WTC11 (cell line): ENCODE measurements around the gene PER3.

Source experiments
- CREB1 ChIP-seq: sonication (generic); formaldehyde crosslinking; IDR thresholded peaks from 2 replicates; pipeline ENCODE4 v1.8.0; 2023; ENCODE audit warnings: mild to moderate bottlenecking, missing genetic modification reagents
- NR2C2 ChIP-seq: sonication (generic); formaldehyde crosslinking; IDR thresholded peaks from 2 replicates; pipeline ENCODE4 v1.8.0; 2022; ENCODE audit warnings: mild to moderate bottlenecking, missing genetic modification reagents
- NR3C1 ChIP-seq: sonication (generic); formaldehyde crosslinking; conservative IDR thresholded peaks from 2 replicates; pipeline ENCODE4 v1.8.1; 2023; ENCODE audit warnings: low read depth, mild to moderate bottlenecking, missing genetic modification reagents
- SP1 ChIP-seq: sonication (generic); formaldehyde crosslinking; conservative IDR thresholded peaks from 2 replicates; pipeline ENCODE4 v1.8.1; 2022; ENCODE audit warnings: missing genetic modification reagents
- ZNF263 ChIP-seq: sonication (generic); formaldehyde crosslinking; IDR thresholded peaks from 2 replicates; pipeline ENCODE4 v1.8.1; 2022; ENCODE audit warnings: low read depth, mild to moderate bottlenecking, moderate library complexity, missing genetic modification reagents
- ZNF423 ChIP-seq: fragments of 250-450 bp; sonication (Bioruptor Pico); IDR thresholded peaks from 2 replicates; pipeline ENCODE4 v2.1.2; 2022; ENCODE audit warnings: mild to moderate bottlenecking, moderate library complexity
- TF ChIP-seq, protein P1 (sequence below): fragments of 200-600 bp; IDR thresholded peaks from 2 replicates; pipeline ENCODE4 v1.8.0; 2022; ENCODE audit warnings: antibody characterized with exemption
- TF ChIP-seq, protein P2 (sequence below): sonication (generic); formaldehyde crosslinking; IDR thresholded peaks from 2 replicates; pipeline ENCODE4 v1.8.0; 2022; ENCODE audit warnings: missing genetic modification reagents
- TF ChIP-seq, protein P3 (sequence below): sonication (generic); formaldehyde crosslinking; IDR thresholded peaks from 2 replicates; pipeline ENCODE4 v1.8.0; 2022; ENCODE audit warnings: mild to moderate bottlenecking, missing genetic modification reagents
- TF ChIP-seq, protein P4 (sequence below): sonication (generic); formaldehyde crosslinking; IDR thresholded peaks from 2 replicates; pipeline ENCODE4 v1.8.0; 2022; ENCODE audit warnings: mild to moderate bottlenecking, missing genetic modification reagents
- TF ChIP-seq, protein P5 (sequence below): sonication (generic); formaldehyde crosslinking; IDR thresholded peaks from 2 replicates; pipeline ENCODE4 v1.8.1; 2023; ENCODE audit warnings: mild to moderate bottlenecking, missing genetic modification reagents

DNA sequence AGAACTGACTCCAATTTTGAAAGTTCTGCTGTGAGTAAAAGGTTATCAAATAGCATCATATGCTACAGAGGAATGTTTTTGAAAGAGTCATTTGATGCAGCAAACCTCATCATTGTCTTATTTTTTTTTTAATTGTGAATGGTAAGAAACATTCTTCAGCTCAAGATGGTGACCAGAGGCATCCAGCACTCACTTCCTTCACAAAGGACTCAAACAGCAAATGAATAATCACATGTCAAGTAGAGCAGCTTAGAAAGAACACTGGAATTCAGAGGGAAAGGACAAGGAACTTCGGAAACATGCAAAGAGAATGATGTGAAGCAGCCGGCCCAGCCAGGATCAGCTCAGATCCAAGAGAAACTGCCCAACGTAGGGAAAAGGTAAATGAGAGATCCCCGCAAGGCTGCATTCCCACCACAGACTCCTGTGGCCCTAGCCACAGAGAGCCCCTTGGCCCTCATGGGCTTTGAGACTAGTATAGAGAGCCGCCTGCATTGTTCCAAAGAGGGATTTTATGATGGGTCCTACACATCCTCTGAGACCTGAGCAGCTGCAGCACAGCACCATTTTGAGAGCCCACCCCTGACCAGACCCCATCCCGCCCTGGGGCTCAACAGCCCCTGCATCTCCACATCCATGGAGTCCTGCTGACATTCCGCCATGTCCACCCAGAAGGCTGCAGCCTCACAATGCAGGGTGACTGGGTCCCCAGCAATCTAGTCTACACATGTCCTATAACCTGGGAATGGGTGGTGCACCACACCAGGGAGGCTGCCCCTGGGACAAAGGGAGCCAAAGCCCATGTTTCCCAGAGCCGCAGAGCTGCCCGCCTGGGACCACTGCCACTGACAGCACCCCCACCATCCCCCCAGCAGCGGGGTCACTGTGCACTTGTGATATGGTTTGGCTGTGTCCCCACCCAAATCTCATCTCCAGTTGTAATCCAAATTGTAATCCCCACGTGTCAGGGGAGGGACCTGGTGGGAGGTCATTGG, 90.0 kb downstream of the PER3 start:
- TF ChIP-seq, protein P1, sequence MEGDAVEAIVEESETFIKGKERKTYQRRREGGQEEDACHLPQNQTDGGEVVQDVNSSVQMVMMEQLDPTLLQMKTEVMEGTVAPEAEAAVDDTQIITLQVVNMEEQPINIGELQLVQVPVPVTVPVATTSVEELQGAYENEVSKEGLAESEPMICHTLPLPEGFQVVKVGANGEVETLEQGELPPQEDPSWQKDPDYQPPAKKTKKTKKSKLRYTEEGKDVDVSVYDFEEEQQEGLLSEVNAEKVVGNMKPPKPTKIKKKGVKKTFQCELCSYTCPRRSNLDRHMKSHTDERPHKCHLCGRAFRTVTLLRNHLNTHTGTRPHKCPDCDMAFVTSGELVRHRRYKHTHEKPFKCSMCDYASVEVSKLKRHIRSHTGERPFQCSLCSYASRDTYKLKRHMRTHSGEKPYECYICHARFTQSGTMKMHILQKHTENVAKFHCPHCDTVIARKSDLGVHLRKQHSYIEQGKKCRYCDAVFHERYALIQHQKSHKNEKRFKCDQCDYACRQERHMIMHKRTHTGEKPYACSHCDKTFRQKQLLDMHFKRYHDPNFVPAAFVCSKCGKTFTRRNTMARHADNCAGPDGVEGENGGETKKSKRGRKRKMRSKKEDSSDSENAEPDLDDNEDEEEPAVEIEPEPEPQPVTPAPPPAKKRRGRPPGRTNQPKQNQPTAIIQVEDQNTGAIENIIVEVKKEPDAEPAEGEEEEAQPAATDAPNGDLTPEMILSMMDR = no peak
- TF ChIP-seq, protein P2, sequence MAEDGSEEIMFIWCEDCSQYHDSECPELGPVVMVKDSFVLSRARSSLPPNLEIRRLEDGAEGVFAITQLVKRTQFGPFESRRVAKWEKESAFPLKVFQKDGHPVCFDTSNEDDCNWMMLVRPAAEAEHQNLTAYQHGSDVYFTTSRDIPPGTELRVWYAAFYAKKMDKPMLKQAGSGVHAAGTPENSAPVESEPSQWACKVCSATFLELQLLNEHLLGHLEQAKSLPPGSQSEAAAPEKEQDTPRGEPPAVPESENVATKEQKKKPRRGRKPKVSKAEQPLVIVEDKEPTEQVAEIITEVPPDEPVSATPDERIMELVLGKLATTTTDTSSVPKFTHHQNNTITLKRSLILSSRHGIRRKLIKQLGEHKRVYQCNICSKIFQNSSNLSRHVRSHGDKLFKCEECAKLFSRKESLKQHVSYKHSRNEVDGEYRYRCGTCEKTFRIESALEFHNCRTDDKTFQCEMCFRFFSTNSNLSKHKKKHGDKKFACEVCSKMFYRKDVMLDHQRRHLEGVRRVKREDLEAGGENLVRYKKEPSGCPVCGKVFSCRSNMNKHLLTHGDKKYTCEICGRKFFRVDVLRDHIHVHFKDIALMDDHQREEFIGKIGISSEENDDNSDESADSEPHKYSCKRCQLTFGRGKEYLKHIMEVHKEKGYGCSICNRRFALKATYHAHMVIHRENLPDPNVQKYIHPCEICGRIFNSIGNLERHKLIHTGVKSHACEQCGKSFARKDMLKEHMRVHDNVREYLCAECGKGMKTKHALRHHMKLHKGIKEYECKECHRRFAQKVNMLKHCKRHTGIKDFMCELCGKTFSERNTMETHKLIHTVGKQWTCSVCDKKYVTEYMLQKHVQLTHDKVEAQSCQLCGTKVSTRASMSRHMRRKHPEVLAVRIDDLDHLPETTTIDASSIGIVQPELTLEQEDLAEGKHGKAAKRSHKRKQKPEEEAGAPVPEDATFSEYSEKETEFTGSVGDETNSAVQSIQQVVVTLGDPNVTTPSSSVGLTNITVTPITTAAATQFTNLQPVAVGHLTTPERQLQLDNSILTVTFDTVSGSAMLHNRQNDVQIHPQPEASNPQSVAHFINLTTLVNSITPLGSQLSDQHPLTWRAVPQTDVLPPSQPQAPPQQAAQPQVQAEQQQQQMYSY = no peak
- TF ChIP-seq ZNF263 (CRISPR knock-in tag) (no peak), SP1 (no peak), CREB1 (CRISPR knock-in tag) (no peak), ZNF423 (no peak), NR3C1 (CRISPR knock-in tag) (no peak), NR2C2 (CRISPR knock-in tag) (no peak)
- TF ChIP-seq, protein P3, sequence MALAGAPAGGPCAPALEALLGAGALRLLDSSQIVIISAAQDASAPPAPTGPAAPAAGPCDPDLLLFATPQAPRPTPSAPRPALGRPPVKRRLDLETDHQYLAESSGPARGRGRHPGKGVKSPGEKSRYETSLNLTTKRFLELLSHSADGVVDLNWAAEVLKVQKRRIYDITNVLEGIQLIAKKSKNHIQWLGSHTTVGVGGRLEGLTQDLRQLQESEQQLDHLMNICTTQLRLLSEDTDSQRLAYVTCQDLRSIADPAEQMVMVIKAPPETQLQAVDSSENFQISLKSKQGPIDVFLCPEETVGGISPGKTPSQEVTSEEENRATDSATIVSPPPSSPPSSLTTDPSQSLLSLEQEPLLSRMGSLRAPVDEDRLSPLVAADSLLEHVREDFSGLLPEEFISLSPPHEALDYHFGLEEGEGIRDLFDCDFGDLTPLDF (CRISPR knock-in tag) = no peak
- TF ChIP-seq, protein P4, sequence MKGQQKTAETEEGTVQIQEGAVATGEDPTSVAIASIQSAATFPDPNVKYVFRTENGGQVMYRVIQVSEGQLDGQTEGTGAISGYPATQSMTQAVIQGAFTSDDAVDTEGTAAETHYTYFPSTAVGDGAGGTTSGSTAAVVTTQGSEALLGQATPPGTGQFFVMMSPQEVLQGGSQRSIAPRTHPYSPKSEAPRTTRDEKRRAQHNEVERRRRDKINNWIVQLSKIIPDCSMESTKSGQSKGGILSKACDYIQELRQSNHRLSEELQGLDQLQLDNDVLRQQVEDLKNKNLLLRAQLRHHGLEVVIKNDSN (CRISPR knock-in tag) = no peak
- TF ChIP-seq, protein P5, sequence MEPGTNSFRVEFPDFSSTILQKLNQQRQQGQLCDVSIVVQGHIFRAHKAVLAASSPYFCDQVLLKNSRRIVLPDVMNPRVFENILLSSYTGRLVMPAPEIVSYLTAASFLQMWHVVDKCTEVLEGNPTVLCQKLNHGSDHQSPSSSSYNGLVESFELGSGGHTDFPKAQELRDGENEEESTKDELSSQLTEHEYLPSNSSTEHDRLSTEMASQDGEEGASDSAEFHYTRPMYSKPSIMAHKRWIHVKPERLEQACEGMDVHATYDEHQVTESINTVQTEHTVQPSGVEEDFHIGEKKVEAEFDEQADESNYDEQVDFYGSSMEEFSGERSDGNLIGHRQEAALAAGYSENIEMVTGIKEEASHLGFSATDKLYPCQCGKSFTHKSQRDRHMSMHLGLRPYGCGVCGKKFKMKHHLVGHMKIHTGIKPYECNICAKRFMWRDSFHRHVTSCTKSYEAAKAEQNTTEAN (CRISPR knock-in tag) = no peak
